ENCODE measurements around the gene ABCF3.

The ABCF3 gene

GRCh38 chr3:184167786-184168185, 18.2 kb upstream of the ABCF3 start:
- no peak for DNase-seq (ENCODE audit: low read depth)

- no peak for DNase-seq (ENCODE audit: low read depth)
Measured at GRCh38 chr3:184168363-184169120, 17.5 kb upstream of the ABCF3 start.

GRCh38 chr3:184169896-184170875, 15.8 kb upstream of the ABCF3 start:
- DNase-seq (ENCODE audit: low read depth) = no peak

- DNase-seq (ENCODE audit: low read depth) = no peak
Measured at GRCh38 chr3:184171562-184171961, 14.4 kb upstream of the ABCF3 start.

GRCh38 chr3:184172681-184173373, 13.2 kb upstream of the ABCF3 start:
- DNase-seq (ENCODE audit: low read depth) = no peak

- DNase-seq (ENCODE audit: low read depth) = no peak
Measured at GRCh38 chr3:184173374-184173722, 12.7 kb upstream of the ABCF3 start.

GRCh38 chr3:184174284-184174645, 11.7 kb upstream of the ABCF3 start:
- no peak for DNase-seq (ENCODE audit: low read depth)

- peak; percentile 96 for DNase-seq (ENCODE audit: low read depth)
Measured at GRCh38 chr3:184174646-184175492, 11.1 kb upstream of the ABCF3 start, which contains the start of gene AP2M1. Gene AP2M1 (plus strand): TSS chr3:184174855. CDS start chr3:184176994, 2,139 bp downstream.

GRCh38 chr3:184175506-184175905, 10.5 kb upstream of the ABCF3 start:
- DNase-seq (ENCODE audit: low read depth) = no peak

- DNase-seq (ENCODE audit: low read depth) = no peak
Measured at GRCh38 chr3:184175981-184176376, 10.0 kb upstream of the ABCF3 start.

GRCh38 chr3:184176377-184177330, 9.3 kb upstream of the ABCF3 start:
- DNase-seq (ENCODE audit: low read depth) = no peak

- no peak for DNase-seq (ENCODE audit: low read depth)
Measured at GRCh38 chr3:184177331-184177731, 8.7 kb upstream of the ABCF3 start.

- DNase-seq (ENCODE audit: low read depth) = no peak
Measured at GRCh38 chr3:184177767-184178306, 8.2 kb upstream of the ABCF3 start.

- no peak for DNase-seq (ENCODE audit: low read depth)
Measured at GRCh38 chr3:184178521-184179138, 7.4 kb upstream of the ABCF3 start.

- DNase-seq (ENCODE audit: low read depth) = no peak
Measured at GRCh38 chr3:184180165-184180564, 5.8 kb upstream of the ABCF3 start.

- no peak for DNase-seq (ENCODE audit: low read depth)
Measured at GRCh38 chr3:184181596-184181995, 4.4 kb upstream of the ABCF3 start.

GRCh38 chr3:184183679-184184078, 2.3 kb upstream of the ABCF3 start:
- no peak for DNase-seq (ENCODE audit: low read depth)

GRCh38 chr3:184184546-184185230, 1.3 kb upstream of the ABCF3 start:
- no peak for DNase-seq (ENCODE audit: low read depth)

All from stimulated activated CD8-positive, alpha-beta memory T cell treated with anti-CD3 and anti-CD28 coated beads, Interleukin-4, amount 100 ng/mL, for 24 hours (primary cell).